ENCODE measurements around the gene ADGRE3. TPM values are rescaled to one million over a fixed set of nuclear protein-coding genes. Genes with fewer than 3 reads are reported as not detected.

The ADGRE3 gene
- total RNA-seq, 1 experiment from 2014 or later, result not detected

GRCh38 chr19:14599548-14600147 is 75.0 kb downstream of the ADGRE3 start:
- no CpG with 5 or more reads among the region's 8 CpGs for WGBS (ENCODE audit: extremely low coverage, insufficient read length, low lambda C conversion rate)
- Histone ChIP-seq H4K20me1 (ENCODE audit: control insufficient read depth, insufficient read depth, insufficient read length) (no peaks in the 10 kb centered on the region), H3T11ph (ENCODE audit: low read length) (no peak overlapping the region), H2BK120ac (ENCODE audit: low read depth, low read length, poor library complexity, severe bottlenecking) (no peak overlapping the region), H3K79me2 (ENCODE audit: insufficient read depth, low read length) (no peaks in the 10 kb centered on the region), H4K91ac (ENCODE audit: insufficient read length, low read depth, low read length) (no peak overlapping the region), H3K23me2 (ENCODE audit: insufficient read length, low read depth, low read length, poor library complexity, severe bottlenecking) (no peaks in the 10 kb centered on the region), H3K9me3 (ENCODE audit: control insufficient read depth, low read depth, low read length) (peaks cover 8% of the 10 kb centered on the region), H3K4me2 (ENCODE audit: insufficient read depth, insufficient read length, low read length) (no peak overlapping the region), H3K4me1 (ENCODE audit: insufficient read depth, low read length) (no peaks in the 10 kb centered on the region), H3K27me3 (ENCODE audit: insufficient read depth, low read length) (no peaks in the 10 kb centered on the region), H4K5ac (ENCODE audit: insufficient read length, low read depth, low read length) (no peak overlapping the region), H2BK12ac (ENCODE audit: insufficient read length, low read depth, low read length) (no peak overlapping the region), H3K23ac (ENCODE audit: insufficient read length, low read depth, low read length) (no peak overlapping the region), H2BK15ac (ENCODE audit: low read depth, low read length) (no peak overlapping the region), H3K14ac (ENCODE audit: insufficient read depth, low read length) (no peak overlapping the region), H2AK5ac (ENCODE audit: insufficient read length, low read length) (no peak overlapping the region), H2AFZ (ENCODE audit: low read length) (no peak overlapping the region), H3K18ac (ENCODE audit: insufficient read length, low read depth, low read length) (no peak overlapping the region), H3K79me1 (ENCODE audit: insufficient read depth, low read depth, low read length, poor library complexity, severe bottlenecking) (no peaks in the 10 kb centered on the region), H3K56ac (ENCODE audit: insufficient read length, low read depth, low read length) (no peak overlapping the region), H4K8ac (replicated peaks; ENCODE audit: insufficient read length, low read depth, low read length) (no peak overlapping the region), H3K9ac (ENCODE audit: extremely low read depth, insufficient read length, low read length) (no peak overlapping the region), H3K27ac (ENCODE audit: insufficient read length, low read depth, low read length) (no peak overlapping the region), H2BK5ac (ENCODE audit: insufficient read length, low read length) (no peak overlapping the region), H2BK20ac (ENCODE audit: low read depth, low read length, poor library complexity, severe bottlenecking) (no peak overlapping the region), H3K4ac (ENCODE audit: low read depth, low read length) (no peak overlapping the region)
- peaks cover 48 to 88% of the 10 kb centered on the region in 2 experiments for H3K9me3 Mint-ChIP-seq
- H3K36me3 Mint-ChIP-seq (ENCODE audit: insufficient read depth in 1 of 3, low read depth in 3 of 3), result peaks cover 3 to 12% (median 4%) of the 10 kb centered on the region in 3 experiments; a peak in 6 of 7 replicates
- no peak for DNase-seq
- TF ChIP-seq CTCF (conservative IDR thresholded peaks at IDR 0.05), result no peak
- peaks cover 4% of the 10 kb centered on the region for H3K27me3 Mint-ChIP-seq (ENCODE audit: low read depth)
- no peaks in the 10 kb centered on the region for H3K4me1 Mint-ChIP-seq
- H3K27ac Mint-ChIP-seq, result no peak overlapping the region
- no peak overlapping the region for H3K4me3 Mint-ChIP-seq

All from H9 (cell line).